HTERT RPE-1 (cell line): ENCODE results near the gene TNS4.

Experiments used
- in situ Hi-C: fragments of 300-500 bp; cut with MboI; formaldehyde crosslinking; loops from 4 replicates; pipeline ENCODE4 v1.14.3; 2020; ENCODE audit warnings: low sequenced_read_pairs

The TNS4 gene

DNA sequence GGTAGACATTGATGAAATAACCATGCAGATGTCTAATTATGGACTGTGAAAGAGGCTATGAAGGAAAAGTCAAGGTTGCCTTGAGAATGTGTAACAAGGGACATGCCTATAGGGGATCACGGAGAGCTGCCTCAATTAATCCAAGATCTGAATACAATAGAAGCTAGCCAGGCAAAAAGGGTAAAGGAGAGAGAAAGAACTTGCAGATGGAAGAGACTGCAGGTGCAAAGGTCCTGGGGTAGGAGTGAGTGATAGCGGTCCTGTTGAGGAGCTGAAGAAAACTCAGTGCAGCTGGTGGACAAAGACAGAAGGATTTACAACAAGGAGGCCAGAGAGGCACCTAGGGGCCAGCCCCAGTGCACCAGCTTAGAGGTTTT is 15.9 kb upstream of the TNS4 start:
- in situ Hi-C loops: no loop called here

DNA sequence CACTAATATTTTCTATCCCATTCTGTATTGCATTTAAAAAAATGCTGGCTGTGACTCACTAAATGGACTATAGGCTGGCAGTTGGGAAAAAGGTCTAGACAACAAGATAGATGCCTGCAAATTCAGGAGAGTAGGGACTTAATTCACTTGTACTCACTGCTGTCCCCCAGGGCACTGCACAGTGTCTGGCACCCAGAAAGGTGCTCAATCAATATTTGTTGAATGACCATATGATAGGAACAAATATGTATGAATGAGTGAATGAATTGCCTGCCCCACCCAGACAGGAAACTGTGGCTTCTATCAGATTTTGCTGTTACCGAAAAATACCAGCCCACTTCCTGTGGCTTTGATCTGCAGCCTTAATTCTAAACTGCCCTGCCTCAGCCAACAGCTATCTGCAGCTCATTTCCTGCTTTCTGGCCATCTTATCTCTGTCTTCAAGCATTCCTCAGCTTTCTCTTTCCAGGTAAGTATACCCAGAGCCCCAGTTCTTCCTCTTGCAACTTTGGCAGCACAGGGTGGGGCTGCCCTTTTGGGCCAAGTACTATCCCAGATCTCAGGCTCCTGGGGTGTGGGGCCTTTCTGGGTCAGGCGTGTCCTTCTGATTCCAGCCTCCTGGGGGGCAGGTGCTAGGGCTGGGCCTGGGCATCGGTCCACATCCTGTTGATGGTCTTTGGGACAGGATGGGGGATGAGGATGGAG is 15.3 kb upstream of the TNS4 start:
- in situ Hi-C loops: no loop called here

DNA sequence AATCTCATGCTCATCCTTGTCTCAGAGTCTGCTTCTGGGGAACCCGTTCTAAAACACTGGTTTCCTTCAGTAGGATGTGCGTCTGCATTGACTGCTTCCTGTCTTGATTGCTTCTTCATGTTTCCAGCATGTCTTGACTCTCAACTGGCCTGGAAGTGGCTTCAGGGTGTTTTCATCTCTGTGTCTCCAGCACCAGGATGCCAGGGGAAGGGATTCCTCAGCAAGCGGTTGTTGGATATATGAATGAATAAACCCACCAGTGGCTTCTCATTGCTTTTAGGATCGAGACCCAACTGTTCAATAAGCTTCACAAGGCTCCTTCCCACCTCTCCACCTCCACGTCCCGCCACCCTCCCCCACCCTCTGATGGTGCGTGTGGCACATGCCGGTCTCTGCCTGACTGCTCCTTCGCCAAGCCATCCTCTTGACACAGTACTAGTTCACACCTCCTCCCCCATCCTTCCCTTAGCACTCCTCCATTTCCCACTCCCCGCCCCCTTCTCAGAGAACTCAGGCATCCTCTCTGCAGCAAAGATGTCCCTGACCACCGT is 14.1 kb upstream of the TNS4 start:
- in situ Hi-C loops: no loop called here

DNA sequence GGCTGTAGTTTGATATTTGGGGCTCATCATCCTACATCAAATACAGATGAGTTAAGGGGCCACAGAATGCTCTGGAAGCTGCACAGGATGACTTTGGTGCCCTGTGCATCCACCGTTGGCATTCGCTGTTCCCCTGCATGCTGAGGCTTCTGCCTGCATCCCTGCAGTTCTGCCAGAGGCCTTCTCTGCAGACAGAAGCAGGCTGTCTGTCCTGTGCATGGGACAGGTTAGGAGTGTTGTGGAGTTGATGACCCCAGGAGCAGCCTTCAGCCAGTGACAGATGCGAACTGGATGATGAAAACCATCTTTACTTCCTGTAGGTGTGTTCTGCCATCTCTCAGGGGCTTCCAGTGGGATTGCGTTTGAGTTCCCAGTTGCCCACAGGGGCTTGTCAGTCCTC is 13.6 kb upstream of the TNS4 start:
- in situ Hi-C loops: no loop called here

DNA sequence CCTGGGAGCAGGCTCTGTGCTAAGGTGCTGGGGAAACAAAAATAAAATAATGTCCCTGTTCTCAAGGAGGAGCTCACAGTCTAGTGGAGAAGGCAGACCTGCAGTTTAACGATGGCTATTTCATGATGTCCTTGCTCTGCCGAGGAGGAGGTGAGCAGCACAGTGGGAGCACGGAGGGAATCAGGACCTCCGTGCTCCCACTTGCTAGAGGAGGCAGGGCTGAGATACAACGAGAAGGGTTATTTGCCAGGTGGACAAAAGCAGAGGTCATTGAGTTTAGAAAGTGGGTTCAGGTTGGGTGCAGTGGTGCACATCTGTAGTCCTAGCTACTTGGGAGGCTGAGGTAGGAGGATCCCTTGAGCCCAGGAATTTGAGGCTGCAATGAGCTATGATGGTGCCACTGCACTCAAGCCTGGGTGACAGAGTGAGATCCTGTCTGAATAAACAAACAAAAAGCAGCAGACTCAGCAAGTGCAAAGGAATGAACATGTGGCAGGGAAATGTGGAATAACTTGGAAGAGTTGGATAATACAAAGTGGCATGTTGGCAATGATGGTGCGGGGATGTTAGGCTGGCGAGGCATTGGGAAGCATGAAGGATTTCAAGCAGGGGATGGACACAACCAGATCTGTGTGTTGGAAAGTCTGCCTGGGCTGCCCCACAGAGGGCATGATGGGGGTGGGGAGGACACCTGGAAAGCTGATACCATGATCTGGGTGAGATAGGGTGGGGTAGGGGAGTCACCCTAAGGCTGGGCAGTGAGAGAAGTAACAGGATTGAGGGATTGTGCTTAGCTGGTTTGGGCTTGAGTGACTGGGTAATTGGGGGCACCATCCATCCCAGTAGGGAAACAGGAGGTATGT is 12.8 kb upstream of the TNS4 start:
- in situ Hi-C loops: no loop called here

DNA sequence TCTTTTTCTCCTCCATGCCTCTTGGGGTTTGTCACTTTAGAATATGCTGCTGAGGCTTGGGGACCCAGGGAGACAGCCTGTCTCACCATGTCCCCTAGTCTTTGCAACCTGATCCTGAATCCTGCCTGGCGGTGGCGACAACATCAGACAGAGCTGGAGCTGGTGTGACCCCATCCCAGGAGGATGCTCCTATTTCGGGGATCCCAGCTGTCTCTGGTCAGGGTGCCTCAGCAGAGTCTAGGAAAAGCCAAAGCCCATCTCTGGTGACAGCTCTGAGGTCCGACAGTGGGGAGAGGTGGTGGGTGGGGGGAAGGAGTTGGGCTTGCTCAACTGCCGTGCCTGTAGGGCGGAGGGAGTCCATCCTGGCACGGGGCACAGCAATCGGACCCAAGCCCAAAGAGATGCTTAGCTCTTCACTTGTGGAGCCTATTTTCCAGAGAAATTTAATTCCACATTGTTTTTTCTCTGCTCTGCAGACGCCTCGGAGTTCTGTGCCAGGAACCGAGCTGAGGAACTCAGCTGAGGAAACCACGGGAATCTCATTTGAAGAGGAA is 10.3 kb upstream of the TNS4 start:
- in situ Hi-C loops: no loop called here

DNA sequence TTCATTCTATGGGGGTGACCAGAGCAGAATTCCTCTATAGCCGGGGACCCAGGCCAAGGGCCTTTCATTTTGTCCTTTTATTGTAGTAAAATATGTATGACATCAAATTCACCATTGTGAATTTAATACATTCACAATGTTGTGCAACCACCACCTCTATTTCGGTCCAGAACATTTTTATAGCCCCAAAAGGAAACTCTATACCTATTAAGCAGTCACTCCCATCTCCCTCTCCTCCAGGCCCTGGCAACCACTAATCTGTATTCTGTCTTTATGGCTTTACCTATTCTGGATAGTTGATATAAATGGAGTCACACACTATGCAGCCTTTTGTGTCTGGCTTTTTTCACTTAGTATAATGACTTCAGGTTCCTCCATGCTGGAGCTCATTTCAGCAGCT is 9.7 kb upstream of the TNS4 start:
- in situ Hi-C loops: no loop called here

DNA sequence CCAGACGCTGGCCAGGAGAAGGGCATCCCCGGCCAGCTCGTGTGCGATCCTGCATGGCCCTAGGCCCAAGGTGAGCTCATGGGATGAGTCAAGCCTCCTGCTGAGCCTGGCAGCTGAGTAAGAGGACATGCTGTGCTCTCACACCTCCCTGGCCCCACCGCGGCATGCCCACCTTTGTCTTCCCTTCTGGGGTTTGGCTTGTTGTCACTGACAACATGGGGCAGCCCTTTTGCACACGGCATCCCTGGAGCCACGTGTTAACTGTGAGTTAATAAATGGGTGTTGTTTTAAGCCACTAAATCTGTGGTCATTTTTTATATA is 8.9 kb upstream of the TNS4 start:
- in situ Hi-C loops: no loop called here

DNA sequence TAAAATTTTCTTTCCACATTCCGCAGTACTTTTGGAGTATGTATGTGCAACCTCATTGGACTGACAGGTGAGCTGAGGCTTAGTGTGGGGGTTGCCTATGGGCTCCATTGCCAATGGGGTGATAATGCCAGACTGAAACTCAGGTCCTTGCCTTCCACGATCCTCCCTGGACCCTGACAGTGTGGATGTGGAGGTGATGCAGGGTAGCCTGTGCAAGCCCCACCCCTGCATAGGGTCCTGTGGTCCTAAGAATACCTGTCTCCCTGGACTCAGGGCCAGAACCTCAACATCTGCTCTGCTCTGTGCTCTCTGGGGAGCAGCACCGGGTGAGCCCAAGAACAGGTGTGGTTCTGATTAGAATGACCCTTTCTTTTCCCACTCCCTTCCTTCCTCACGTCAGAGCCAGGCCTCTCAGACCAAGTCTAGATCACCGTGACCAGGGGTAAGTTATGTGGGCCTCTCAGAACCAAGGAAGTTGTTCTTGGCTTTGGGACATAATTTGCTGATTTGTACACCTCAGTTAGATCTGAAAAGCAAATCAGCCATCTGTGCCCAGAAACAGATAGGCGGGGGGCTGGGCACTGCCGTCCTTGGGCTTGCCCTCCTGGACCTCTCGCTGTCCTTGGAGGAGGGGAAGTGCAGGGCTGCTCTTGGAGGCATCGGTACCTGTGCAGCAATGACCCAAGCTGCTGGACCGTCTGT is 8.4 kb upstream of the TNS4 start:
- in situ Hi-C loops: no loop called here

DNA sequence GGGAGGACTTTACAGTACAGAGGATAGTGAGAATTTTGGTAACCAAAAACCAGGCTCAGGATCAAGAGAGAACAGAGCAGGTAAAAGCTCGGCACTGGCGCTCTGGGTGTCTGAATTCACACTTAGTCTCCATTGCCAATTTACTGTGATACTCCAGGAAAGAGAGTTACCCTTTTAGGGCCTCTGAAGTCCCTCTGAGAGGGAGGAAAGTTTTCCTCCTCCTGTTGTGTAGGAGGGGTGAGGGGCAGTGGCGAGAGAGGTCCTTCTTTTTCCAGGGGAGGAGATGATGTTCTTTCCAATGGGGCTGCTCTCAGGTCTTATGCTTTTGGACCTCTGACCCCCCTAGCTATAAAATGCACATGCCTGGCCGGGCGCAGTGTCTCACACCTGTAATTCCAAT is 5.4 kb upstream of the TNS4 start:
- in situ Hi-C loops: no loop called here

DNA sequence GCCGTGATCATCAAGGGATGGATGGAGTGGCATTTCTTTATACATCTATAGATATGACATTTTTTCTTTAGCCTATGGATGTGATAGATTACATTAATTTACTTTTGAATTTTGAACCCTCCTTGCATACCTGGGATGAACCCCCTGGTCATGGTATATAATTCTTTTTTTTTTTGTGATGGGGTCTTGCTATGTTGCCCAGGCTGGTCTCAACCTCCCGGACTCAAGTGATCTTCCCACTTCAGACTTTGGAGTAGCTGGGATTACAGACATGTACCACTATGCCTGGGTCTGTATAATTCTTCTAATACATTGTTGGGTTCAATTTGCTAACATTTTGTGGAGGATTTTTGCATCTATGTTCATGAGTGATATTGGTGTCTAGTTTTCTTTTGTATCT is 1.7 kb upstream of the TNS4 start:
- in situ Hi-C loops: no loop called here

DNA sequence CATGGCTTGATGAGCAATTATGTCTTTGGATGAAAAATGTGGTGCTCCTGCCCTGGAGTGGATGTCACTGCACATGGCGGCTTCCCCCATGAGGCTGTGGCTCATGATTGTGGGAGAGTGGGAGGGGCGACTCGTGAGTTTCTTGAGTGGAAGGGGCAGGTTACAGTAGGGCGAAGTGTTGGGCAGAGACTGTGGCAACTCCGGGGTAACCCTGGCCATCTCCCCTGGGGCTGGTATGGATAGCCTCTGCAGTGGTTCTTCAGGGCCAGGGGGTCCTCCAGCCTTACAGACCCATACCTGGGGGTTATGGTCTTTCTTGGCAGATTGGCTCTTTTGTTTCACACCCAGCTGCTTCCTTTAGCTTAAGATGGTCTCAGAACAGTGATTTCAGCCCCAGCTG is 1.3 kb upstream of the TNS4 start:
- in situ Hi-C loops: no loop called here

DNA sequence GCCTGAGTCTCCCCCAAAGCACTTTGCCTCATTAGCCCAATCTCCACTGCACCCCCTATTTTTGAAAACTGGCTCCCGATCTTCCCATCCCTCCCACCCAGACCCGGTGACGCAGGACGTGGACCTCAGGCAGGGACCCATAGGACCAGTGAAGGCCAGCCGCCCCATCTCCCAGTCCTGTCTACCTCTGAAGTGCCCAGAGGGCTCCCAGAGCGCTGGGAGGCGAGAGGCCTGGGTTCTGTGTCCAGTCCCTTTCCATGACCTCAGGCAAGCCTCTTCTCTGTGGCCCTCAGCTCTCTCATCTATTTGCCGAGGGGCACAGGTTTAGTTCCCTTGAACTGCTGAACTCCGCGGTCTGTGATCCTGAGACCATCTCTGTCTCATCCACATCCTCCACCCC is 714 bp downstream of the TNS4 start:
- in situ Hi-C loops: no loop called here

DNA sequence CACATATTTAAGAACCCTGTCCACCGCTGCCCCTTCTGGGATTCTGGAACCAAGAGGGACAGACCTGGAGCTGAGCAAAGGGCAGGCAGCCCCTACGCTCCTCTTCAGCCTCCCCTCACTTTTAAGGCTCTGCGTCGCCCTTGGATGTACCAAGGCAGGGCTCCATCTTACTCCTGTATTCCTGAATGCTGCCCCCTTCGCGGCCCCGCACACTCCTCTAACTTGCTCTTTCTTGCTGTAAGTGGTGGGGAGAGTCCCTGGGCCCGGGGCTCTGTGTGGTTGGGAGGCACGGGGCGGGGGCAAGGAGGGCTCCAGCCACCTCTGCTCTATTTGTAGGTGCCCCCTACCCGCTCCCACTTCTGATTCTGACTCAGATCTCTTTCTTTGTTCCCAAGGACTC is 1.2 kb downstream of the TNS4 start:
- in situ Hi-C loops: no loop called here

DNA sequence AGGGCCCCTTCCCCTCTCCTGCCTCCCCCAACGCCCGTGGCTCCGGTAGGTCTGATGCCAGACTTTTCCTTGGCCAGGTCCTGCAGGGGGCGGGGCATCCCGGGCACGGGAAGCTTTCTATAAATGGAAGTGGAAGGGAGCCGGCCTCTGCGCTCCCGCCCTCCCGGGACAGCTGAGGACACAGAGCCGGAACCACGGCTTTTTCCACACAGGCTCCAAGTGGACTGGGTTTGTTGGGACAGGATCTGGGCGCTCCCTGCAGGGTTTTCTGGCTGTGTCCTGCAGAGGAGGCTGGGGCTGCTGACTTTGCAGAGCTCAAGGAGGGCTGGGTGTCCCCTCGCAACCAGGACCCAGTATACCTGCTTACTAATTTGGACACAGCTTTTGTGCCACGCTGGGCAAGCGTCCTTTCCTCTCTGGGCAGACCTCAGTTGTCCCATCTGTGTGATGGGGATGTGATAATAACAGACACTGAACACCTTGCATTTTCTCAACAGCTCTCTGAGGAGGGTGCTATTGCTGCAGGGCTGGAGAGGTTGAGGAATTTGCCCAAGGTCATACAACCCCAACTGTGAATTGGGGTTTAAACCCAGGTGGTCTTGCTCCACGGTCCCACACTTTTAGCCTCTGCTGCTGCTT is 1.8 kb downstream of the TNS4 start:
- in situ Hi-C loops: no loop called here

DNA sequence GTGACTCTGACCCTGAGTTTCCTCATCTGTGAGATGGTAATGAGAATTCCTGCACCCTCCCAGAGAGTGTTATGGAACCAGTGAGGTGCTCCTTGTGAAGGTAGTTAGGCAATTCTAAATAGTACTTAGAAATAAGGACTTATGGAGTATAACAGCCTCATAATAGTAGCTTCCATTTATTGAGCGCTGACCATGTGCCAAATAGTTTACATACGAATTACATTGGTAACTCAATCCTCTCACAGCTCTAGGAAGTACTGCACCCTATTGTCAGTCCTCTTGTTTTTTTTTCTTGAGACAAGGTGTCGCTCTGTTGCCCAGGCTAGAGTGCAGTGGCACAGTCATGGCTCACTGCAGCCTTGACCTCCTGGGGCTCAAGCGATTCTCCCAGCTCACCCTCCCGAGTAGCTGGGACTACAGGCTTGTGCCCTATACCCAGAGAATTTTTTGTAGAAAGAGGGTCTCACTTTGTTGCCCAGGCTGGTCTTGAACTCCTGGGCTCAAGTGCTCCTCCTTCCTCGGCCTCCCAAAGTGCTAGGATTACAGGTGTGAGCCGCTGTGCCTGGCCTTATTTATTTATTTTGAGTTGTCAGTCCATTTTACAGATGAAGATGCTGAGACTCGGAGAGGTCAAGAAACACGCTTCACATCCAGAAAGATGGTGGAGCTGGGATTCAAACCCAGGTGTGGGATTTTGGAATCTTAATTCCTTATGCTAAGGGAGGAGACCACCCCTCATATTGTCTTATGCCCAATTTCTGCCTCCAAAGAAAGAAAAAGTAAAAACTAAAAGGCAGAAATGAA is 2.9 kb downstream of the TNS4 start:
- in situ Hi-C loops: no loop called here

DNA sequence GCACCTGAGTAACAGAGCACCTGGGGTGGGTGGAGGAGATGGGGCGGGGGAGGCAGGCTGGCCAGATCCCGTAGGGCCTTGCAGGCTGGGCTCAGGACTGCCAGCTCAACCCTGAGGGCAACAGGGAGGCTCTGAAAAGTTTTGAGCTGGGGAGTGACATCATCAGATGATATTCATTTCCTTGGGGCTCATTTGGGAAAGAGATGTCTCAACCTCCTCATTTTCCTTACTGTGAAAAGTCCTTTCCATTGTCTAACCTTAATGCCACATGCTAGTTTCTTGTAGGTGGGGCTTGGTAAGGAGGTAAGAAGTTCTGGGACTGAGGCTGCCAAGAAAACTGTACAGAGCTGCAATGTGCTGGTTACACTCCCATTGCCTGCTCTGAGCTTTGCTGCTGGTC is 3.7 kb downstream of the TNS4 start:
- in situ Hi-C loops: no loop called here

DNA sequence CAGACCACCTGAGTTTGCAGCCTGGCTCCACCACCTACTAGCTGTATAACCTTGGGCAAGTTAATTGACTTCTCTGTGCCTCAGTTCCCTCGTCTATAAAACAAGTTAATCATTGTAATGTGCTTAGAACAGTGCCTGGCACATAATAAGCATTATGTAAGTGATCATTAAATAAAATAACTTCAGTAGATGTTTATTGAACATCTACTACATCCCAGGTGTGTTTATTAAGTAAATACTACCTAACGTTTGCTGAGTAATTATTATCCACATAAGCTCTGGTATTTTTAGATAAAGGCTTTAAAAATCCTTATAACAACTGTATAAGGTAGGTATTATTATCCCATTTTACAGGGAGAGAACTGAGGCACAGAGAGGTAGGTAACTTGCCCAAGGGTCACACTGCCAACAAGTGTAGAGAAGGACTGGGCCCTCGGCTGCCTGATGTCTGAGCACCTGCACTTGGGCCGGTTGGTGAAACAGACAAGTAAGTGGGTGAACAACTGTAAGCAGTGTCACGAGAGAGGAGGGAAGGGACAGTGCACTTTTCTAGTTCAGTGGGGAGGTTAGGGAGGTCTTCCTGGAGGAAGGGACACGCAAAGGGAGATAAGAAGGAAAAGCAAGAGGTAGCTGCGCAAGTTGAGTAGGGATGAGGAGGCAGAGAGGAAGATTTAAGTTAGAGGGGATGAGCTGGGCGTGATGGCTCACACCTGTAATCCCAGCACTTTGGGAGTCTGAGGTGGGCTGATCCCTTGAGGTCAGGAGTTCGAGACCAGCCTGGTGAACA is 4.6 kb downstream of the TNS4 start:
- in situ Hi-C loops: no loop called here

DNA sequence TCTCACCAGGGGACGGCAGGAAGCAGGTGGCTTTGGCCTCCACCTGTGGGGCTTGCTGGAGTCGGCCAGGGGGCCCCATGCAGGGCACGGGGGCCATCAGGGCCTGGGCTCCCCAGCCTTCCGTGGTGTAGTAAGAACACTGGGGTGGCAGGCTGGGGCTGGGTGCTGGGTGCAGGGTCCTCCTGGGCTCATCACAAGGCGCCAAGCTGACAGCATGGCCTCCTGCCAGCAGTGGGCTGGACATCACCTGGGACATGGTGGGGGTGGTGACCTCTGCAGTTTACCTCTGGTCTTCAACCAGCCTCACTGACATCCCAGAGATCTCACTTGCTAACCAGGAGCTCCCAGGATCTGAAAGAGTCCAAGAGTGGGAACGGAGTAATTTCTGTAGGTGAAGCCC is 5.3 kb downstream of the TNS4 start:
- in situ Hi-C loops: no loop called here
